ENCODE measurements around the gene ZFYVE28. TPM values are rescaled to one million over a fixed set of nuclear protein-coding genes. Genes with fewer than 3 reads are reported as not detected.

Gene ZFYVE28
- total RNA-seq, 1 donor from 2014 or later: 6.7 TPM

DNA sequence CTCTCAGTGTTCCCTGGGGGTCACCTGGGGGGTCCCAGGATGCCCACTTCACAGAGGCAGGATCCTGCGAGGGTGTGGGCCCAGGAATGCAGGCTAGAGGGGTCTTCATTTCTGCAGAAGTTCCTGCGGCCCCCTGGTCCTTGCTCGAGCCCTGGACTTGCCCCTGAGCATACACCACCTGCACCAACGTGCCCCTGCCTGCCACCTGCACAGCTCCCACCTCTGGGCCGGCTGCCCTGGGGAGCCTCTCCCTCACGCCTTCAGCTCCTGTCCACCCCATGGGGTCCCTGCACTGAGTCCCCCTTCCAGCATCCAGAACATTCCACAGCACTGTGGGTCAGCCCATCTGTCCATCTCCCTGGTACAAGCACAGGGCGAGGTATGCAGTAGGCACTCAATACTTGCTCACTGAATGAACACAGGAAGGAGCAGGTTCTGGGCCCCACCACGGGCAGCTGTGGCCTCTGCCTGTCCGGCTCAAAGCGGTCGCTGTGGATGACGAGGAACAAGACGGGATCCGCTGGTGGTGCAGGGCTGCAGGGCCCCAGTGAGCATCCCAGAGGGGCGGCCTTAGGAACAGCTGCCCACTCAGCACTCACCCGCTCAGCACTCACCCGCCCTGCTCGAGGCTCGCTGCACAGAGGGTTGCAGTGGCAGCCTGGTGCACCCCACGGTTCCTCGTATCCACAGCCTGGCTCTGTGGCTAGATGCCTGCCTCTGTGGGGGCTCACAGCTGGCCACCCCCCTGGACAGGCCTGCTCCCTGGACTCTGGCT is 86.1 kb downstream of the ZFYVE28 start:
- DNase-seq (no peak), ATAC-seq (ENCODE audit: poor library complexity) (no peak)
- intact Hi-C loops (cut with DNase I): no loop called here

- no peak for ATAC-seq (ENCODE audit: poor library complexity)
- DNase-seq: no peak
- intact Hi-C loops (cut with DNase I): no loop called here
Observed at GRCh38 chr4:2331519-2332200, 86.8 kb downstream of the ZFYVE28 start.

DNA sequence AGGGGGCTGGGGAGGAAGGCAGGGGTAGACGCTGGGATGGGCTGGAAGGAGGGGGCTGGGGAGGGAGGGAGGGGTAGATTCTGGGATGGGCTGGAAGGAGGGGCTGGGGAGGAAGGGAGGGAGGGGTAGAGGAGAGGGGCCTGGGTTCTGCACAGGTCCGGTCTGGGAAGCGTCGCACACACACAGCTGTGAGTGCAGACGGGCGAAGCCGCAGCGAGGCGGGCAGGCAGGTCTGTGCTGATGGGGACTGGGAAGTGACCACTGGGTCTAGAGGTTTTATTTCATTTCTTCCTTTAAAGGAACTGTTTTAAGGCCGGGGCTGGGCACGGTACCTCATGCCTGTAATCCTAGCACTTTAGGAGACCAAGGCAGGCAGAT is 87.4 kb downstream of the ZFYVE28 start:
- intact Hi-C loops (cut with DNase I): no loop called here
- DNase-seq (no peak), ATAC-seq (ENCODE audit: poor library complexity) (no peak)

GRCh38 chr4:2330091-2331042 is 88.1 kb downstream of the ZFYVE28 start:
- ATAC-seq (ENCODE audit: poor library complexity) (no peak), DNase-seq (no peak)
- intact Hi-C loops (cut with DNase I): no loop called here

DNA sequence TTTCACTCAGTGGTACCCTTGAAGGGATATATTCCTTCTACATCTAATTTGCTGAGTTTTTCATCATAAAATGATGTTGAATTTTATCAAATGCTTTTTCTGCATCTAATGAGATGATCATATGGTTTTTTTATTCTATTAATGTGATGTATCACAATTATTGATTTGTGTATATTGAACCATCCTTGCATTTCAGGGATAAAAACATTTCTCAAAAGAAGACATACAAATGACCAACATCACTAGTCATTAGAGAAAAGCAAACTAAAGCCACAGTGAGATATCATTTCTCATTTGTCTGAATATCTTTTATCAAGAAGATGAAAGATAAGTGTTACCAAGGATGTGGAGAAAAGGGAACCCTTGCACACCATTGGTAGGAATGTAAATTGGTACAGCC is 90.9 kb downstream of the ZFYVE28 start:
- intact Hi-C loops (cut with DNase I): no loop called here
- ATAC-seq (ENCODE audit: poor library complexity): no peak

GRCh38 chr4:2324891-2325290 is 93.6 kb downstream of the ZFYVE28 start:
- intact Hi-C loops (cut with DNase I): no loop called here
- ATAC-seq (ENCODE audit: poor library complexity) (no peak), DNase-seq (no peak)

More for the DNA sequence above, 90.9 kb downstream of the ZFYVE28 start:
- DNase-seq: no peak

GRCh38 chr4:2322841-2323240 is 95.6 kb downstream of the ZFYVE28 start:
- ATAC-seq (ENCODE audit: poor library complexity) (no peak), DNase-seq (no peak)
- intact Hi-C loops (cut with DNase I): no loop called here

DNA sequence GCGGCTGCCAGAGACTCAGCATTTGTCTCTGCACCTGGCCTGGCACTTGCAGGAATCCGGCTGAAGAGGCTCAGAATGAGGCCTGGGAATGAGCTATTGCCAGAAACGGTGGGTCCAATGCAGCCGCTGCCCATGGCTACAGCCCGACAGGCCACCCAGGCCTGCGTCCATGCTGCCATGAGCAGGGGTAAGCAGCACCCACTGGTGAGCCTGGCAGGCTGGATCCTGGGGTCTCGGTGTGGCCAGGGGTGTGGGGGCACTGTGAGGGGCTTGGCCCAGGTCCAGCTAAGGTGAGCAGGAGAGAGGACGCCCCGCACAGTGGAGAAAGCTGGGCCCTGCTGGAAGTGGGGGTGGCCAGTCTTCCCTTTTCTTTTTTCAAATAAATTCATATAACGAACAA is 96.2 kb downstream of the ZFYVE28 start:
- intact Hi-C loops (cut with DNase I): no loop called here
- ATAC-seq (ENCODE audit: poor library complexity): no peak
- DNase-seq: no peak

DNA sequence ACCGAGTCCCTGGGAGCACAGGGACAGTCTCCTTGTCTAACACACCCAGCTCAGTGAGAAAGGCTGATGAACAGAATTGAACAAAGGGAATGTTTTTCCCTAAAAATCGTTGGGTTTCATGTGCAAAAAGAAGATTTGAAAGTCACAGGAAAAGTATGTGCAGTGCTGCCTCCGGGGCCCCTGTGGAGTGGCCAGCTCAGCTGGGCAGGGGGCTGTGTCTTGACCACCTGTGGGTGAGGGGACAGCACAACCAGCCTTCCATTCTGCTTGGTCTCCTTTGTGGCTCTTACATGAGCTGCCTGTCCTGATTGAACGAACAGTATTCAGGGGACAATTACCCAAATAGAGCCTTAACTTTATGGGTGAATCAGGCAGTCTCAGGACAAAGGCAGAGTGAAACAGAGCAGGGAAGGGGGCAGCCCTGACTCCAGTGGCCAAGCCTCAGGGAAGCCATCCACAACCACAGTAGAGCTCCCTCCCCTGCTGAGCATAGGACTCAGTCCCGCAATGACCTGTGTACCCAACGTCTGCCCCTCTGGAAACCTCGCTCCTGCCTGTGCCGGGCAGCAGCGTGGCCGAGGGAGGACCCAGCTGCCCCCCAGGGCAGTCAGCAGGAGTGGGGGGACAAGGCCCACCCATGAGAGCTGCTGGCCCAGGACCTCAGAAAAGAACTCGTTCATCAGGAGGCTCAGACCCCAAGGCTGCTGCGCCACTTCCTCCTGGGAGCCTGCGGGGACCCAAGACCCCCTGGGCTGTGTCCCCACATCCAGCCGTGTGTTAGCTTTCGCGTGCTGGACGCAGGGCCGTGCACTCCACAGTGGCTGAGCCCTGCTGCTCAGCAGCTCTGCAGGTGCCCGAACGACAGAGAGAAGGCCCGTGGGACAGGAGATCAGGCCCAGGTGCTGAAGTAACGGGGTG is 96.9 kb downstream of the ZFYVE28 start:
- DNase-seq: no peak
- intact Hi-C loops (cut with DNase I): no loop called here
- no peak for ATAC-seq (ENCODE audit: poor library complexity)

DNA sequence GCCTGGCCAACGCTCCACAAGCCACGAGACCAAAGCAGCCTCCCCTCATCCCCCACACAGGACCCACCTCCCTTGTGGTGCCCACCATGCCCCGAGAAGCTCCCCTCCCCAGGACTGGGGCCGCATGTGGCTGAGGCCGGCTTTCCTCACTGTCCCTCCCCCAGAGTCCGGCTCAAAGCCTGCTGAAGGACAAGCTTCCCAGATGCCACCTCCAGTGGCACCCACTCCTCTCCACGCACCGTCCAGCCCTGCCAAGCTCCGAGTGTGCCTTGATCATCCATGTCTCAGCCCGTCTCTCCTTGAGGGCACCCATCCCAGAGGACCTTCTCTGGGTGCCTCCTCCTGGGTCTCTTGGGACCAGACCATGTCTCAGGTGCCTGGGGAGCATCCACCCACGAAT is 97.7 kb downstream of the ZFYVE28 start:
- no peak for DNase-seq
- ATAC-seq (ENCODE audit: poor library complexity): no peak
- intact Hi-C loops (cut with DNase I): no loop called here

- ATAC-seq (ENCODE audit: poor library complexity) (no peak), DNase-seq (no peak)
- intact Hi-C loops (cut with DNase I): no loop called here
Observed at GRCh38 chr4:2320152-2320551, 98.3 kb downstream of the ZFYVE28 start.

- ATAC-seq (ENCODE audit: poor library complexity) (no peak), DNase-seq (no peak)
- intact Hi-C loops (cut with DNase I): no loop called here
Observed at GRCh38 chr4:2318885-2319284, 99.6 kb downstream of the ZFYVE28 start.

GRCh38 chr4:2318476-2318875 is 100.0 kb downstream of the ZFYVE28 start:
- ATAC-seq (ENCODE audit: poor library complexity): no peak
- intact Hi-C loops (cut with DNase I): no loop called here
- DNase-seq: no peak

DNA sequence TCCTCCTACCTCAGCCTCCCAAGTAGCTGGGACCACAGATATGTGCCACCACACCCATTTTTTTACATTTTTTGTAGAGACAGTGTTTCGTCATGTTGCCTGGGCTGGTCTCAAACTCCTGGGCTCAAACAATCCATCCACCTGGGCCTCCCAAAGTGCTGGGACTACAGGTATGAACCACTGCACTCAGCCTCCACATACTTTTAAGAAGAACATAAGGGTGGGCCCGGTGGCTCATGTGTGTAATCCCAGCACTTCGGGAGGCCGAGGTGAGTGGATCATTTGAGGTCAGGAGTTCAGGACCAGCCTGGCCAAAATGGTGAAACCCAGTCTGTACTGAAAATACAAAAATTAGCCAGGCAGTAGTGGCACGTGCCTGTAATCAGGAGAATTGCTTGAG is 105.1 kb downstream of the ZFYVE28 start:
- ATAC-seq (ENCODE audit: poor library complexity): no peak
- DNase-seq: no peak
- intact Hi-C loops (cut with DNase I): no loop called here

DNA sequence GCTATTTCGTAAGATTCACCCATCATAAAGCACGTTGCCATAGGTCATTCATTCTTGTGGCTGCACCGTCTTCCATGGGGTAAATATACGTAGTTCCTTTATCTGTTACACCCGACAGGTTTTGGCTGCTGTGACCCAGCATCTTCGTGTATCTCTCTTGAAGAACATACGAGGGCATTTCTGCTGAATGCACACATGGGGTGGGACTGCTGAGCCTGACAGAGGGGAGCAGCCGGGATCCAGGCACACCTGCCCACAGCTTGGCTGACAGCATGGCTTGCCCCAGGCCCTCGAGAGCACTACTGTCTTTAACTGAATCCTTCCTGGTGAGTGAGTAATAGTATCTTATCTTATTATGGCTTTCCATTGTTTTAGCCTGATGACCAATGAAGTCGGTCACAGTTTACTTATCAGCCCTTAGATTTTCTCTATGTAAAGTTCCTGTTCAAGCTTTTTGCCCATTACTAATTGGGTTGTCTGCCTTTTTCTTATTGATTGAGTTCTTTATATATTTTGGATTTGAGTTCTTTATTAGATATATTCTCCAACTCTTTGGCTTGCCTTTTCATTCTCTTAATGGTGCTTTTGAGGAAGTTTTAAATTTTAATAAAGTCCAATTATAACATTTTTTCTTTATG is 111.6 kb downstream of the ZFYVE28 start:
- intact Hi-C loops (cut with DNase I): no loop called here
- no peak for ATAC-seq (ENCODE audit: poor library complexity)
- DNase-seq: no peak

DNA sequence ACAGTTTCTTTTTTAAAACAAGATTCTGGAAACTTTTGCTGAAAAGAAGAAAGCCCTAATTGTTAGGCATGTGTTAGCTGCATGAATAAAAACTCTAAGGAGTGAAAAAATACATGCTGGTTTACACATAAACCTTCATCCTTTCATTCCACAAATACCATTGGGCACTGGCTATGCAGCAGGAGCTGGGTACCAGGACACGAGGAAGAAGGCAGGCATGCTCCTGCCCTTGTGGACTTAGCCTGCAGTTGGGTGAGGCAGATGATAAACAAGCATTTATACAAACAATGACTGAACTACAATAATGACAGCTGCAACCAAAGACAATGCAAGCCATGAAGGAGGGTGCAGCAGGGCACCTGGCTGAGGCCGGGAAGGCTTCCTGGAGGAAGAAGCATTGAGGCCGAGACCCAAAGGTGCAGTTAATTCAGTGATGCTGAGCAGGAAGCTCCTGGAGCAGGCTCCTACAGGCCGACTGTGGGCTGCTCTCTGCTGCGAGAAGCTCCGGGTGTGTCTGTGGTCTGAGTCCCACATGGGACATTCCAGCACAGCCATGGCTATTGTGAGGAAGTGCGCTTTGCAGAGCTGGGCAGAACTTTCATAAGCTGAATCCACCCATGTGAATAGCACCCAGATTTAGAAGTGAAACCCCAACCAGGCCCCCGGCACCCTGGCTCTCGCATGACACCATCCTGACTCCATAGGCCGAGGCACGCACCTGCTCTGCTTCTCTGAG is 112.5 kb downstream of the ZFYVE28 start:
- DNase-seq (no peak), ATAC-seq (ENCODE audit: poor library complexity) (no peak)
- intact Hi-C loops (cut with DNase I): no loop called here

DNA sequence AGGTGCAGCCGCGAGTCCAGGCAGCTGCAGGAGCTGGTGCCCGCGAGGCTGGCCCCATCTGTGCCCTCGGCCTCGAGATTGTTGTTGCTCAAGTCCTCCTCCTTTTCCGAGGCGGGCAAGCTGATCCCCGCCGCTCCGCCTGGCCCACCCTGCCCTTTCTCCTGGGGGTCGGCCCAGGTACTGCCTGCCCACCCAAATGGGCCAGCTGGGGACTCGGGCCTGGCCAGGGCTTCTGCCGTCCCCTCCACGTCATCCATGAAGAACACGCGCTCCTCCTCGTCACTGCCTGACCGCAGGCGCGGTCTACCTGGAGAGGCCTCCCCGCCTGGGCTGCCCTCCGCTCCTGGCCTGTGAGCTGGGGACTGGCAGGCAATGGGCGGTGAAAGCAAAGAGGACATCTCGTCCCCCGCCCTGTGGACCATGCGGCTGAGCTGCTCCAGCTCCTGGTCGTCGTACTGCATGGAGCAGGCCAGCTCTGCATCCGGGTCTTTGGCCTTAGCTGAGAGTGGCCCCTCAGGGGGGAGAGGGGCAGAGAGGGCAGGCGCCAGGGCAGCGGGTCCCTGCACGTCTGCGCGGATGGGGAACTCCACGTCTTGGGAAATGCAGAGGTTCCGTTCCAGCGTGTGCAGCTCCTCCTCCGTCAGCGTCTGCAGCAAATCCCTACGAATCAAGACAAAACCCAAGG is 113.4 kb downstream of the ZFYVE28 start:
- no peak for DNase-seq
- no peak for ATAC-seq (ENCODE audit: poor library complexity)
- intact Hi-C loops (cut with DNase I): no loop called here
